ENCODE measurements around the gene PKD2L2. TPM values are rescaled to one million over a fixed set of nuclear protein-coding genes. Genes with fewer than 3 reads are reported as not detected.

PKD2L2 gene
- total and polyA plus RNA-seq, 9 of the 15 experiments (the other 6 are each of a cell fraction or from before 2014, with no cell fraction given): 0.08 to 0.25 (median 0.11) TPM; not detected in 5

DNA sequence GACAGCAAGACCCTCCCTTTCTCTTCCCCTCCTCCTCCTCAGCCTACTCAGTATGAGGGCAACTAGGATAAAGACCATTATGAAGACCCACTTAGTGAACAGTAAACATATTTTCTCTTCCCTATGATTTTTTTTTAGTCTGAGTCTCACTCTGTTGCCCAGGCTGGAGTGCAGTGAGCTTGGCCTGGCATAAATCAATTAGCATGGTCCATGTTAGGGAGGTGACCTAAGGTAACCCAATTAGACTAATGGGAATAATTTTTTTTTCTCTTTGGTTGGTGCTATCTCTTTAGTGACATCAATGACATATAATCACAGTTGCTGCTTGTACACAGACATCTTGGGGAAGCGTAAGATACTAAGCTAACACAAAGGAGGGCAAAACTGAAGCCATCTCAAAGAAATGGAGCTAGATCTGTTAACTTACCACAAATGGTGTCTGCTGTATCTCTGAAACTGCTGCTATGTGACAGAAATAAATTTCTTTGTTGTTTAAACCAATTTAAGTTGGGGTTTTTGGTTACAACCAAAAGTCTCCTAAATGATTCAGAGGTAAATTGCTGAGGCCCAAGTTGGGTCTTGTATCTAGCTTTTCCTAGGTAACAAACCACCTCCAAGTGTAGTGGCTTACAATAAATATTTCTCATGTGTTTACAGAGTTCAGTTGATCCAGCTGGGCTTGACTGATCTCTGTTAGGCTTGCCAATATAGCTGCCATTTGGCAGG lies 13.3 kb downstream of the PKD2L2 start:
- H3K9me3 ChIP-seq (replicated peaks; ENCODE audit: control insufficient read depth, insufficient read depth, low read depth, low read length): no peaks in the 10 kb centered on the region
- no peak overlapping the region for H3K9ac ChIP-seq (ENCODE audit: insufficient read depth in 1 of 2, low read depth in 2 of 2, low read length in 2 of 2)
- intact Hi-C loops (cut with micrococcal nuclease): no loop called here
- POLR2A ChIA-PET: interaction anchor here (1.8 kb wide), 1 partner anchor 12 kb away, joined by 4 read pairs; no protein-coding TSS in a partner anchor
- no peaks in the 10 kb centered on the region for H3K27me3 ChIP-seq (ENCODE audit: control insufficient read depth in 2 of 2, insufficient read depth in 2 of 2, low read length in 2 of 2)
- CTCF ChIA-PET (ENCODE audit: low intra/inter-chr PET ratio): no interaction called here
- DNase-seq (ENCODE audit: extremely low read depth in 1 of 4, low spot score in 3 of 4) (no peak), ATAC-seq (no peak), FAIRE-seq (no peak)
- no peaks in the 10 kb centered on the region for H3K9me1 ChIP-seq (ENCODE audit: control insufficient read depth, insufficient read depth, low read length)
- no peaks in the 10 kb centered on the region for H3K79me2 ChIP-seq (ENCODE audit: control insufficient read depth, insufficient read depth, low read length)
- WGBS (ENCODE audit: insufficient coverage, low coverage, missing lambda C conversion rate): 100% methylated on average over 1 of the region's 1 CpG
- no peaks in the 10 kb centered on the region for H3K36me3 ChIP-seq (ENCODE audit: control insufficient read depth, insufficient read depth, low read length)
- no peaks in the 10 kb centered on the region for H4K20me1 ChIP-seq (replicated peaks; ENCODE audit: control insufficient read depth, insufficient read depth, low read length)
- H2AFZ ChIP-seq (ENCODE audit: low read depth, low read length): no peak overlapping the region
- no peak overlapping the region for H3K27ac ChIP-seq (ENCODE audit: extremely low read depth, low read depth, low read length)
- no TSS peak for BruUV-seq (replicated peaks)
- peaks cover 0 to 12% of the 10 kb centered on the region in 2 experiments; a peak in 2 of 5 replicates for H3K4me1 ChIP-seq (replicated peaks in 1 of 2; ENCODE audit: control insufficient read depth in 2 of 2, insufficient read depth in 2 of 2, low read length in 2 of 2)
- no peak overlapping the region for H3K4me3 ChIP-seq
- H3K4me2 ChIP-seq (ENCODE audit: insufficient read depth, low read length): no peak overlapping the region
- in situ Hi-C loops (cut with MboI): no loop called here
- no peak for TF ChIP-seq ZNF408 (CRISPR knock-in tag; IDR thresholded peaks at IDR 0.05; ENCODE audit: low read depth)
- no peak for TF ChIP-seq ZSCAN29 (IDR thresholded peaks at IDR 0.05)
- TF ChIP-seq SP1 (CRISPR knock-in tag; IDR thresholded peaks at IDR 0.05): no peak
- TF ChIP-seq, protein P1, sequence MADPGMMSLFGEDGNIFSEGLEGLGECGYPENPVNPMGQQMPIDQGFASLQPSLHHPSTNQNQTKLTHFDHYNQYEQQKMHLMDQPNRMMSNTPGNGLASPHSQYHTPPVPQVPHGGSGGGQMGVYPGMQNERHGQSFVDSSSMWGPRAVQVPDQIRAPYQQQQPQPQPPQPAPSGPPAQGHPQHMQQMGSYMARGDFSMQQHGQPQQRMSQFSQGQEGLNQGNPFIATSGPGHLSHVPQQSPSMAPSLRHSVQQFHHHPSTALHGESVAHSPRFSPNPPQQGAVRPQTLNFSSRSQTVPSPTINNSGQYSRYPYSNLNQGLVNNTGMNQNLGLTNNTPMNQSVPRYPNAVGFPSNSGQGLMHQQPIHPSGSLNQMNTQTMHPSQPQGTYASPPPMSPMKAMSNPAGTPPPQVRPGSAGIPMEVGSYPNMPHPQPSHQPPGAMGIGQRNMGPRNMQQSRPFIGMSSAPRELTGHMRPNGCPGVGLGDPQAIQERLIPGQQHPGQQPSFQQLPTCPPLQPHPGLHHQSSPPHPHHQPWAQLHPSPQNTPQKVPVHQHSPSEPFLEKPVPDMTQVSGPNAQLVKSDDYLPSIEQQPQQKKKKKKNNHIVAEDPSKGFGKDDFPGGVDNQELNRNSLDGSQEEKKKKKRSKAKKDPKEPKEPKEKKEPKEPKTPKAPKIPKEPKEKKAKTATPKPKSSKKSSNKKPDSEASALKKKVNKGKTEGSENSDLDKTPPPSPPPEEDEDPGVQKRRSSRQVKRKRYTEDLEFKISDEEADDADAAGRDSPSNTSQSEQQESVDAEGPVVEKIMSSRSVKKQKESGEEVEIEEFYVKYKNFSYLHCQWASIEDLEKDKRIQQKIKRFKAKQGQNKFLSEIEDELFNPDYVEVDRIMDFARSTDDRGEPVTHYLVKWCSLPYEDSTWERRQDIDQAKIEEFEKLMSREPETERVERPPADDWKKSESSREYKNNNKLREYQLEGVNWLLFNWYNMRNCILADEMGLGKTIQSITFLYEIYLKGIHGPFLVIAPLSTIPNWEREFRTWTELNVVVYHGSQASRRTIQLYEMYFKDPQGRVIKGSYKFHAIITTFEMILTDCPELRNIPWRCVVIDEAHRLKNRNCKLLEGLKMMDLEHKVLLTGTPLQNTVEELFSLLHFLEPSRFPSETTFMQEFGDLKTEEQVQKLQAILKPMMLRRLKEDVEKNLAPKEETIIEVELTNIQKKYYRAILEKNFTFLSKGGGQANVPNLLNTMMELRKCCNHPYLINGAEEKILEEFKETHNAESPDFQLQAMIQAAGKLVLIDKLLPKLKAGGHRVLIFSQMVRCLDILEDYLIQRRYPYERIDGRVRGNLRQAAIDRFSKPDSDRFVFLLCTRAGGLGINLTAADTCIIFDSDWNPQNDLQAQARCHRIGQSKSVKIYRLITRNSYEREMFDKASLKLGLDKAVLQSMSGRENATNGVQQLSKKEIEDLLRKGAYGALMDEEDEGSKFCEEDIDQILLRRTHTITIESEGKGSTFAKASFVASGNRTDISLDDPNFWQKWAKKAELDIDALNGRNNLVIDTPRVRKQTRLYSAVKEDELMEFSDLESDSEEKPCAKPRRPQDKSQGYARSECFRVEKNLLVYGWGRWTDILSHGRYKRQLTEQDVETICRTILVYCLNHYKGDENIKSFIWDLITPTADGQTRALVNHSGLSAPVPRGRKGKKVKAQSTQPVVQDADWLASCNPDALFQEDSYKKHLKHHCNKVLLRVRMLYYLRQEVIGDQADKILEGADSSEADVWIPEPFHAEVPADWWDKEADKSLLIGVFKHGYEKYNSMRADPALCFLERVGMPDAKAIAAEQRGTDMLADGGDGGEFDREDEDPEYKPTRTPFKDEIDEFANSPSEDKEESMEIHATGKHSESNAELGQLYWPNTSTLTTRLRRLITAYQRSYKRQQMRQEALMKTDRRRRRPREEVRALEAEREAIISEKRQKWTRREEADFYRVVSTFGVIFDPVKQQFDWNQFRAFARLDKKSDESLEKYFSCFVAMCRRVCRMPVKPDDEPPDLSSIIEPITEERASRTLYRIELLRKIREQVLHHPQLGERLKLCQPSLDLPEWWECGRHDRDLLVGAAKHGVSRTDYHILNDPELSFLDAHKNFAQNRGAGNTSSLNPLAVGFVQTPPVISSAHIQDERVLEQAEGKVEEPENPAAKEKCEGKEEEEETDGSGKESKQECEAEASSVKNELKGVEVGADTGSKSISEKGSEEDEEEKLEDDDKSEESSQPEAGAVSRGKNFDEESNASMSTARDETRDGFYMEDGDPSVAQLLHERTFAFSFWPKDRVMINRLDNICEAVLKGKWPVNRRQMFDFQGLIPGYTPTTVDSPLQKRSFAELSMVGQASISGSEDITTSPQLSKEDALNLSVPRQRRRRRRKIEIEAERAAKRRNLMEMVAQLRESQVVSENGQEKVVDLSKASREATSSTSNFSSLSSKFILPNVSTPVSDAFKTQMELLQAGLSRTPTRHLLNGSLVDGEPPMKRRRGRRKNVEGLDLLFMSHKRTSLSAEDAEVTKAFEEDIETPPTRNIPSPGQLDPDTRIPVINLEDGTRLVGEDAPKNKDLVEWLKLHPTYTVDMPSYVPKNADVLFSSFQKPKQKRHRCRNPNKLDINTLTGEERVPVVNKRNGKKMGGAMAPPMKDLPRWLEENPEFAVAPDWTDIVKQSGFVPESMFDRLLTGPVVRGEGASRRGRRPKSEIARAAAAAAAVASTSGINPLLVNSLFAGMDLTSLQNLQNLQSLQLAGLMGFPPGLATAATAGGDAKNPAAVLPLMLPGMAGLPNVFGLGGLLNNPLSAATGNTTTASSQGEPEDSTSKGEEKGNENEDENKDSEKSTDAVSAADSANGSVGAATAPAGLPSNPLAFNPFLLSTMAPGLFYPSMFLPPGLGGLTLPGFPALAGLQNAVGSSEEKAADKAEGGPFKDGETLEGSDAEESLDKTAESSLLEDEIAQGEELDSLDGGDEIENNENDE (IDR thresholded peaks at IDR 0.05; ENCODE audit: low read depth, low read length): no peak
- no peak for TF ChIP-seq ZNF431 (CRISPR knock-in tag; IDR thresholded peaks at IDR 0.05)
- TF ChIP-seq TAF7 (tag; IDR thresholded peaks at IDR 0.05): no peak
- TF ChIP-seq CHD2 (IDR thresholded peaks at IDR 0.05; ENCODE audit: low read depth, low read length): no peak
- no peak for TF ChIP-seq FIP1L1 (IDR thresholded peaks at IDR 0.05; ENCODE audit: low read depth, low read length, poor library complexity, severe bottlenecking)
- TF ChIP-seq, protein P2, sequence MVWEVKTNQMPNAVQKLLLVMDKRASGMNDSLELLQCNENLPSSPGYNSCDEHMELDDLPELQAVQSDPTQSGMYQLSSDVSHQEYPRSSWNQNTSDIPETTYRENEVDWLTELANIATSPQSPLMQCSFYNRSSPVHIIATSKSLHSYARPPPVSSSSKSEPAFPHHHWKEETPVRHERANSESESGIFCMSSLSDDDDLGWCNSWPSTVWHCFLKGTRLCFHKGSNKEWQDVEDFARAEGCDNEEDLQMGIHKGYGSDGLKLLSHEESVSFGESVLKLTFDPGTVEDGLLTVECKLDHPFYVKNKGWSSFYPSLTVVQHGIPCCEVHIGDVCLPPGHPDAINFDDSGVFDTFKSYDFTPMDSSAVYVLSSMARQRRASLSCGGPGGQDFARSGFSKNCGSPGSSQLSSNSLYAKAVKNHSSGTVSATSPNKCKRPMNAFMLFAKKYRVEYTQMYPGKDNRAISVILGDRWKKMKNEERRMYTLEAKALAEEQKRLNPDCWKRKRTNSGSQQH (CRISPR knock-in tag; IDR thresholded peaks at IDR 0.05): no peak
- TF ChIP-seq RBM25 (IDR thresholded peaks at IDR 0.05; ENCODE audit: low read depth, low read length, severe bottlenecking): no peak
